Endodermal cell (in vitro differentiated cells): ENCODE data around the gene CNOT11. TPM values are rescaled to one million over a fixed set of nuclear protein-coding genes. Genes with fewer than 3 reads are reported as not detected.

Experiments used
- DNase-seq: peaks from one replicate; pipeline ENCODE4 v3.0.0-alpha.2; 2017
- H3K27ac ChIP-seq: 2 replicates; pipeline ENCODE4 v1.5.1; 2013; ENCODE audit warnings: mild to moderate bottlenecking, low read depth, low read length, moderate library complexity
- H3K27me3 ChIP-seq: 2 replicates; pipeline ENCODE4 v1.6.1; 2013; ENCODE audit warnings: mild to moderate bottlenecking, low read length, moderate library complexity; ENCODE audit not compliant: insufficient read depth, control insufficient read depth, poor library complexity, severe bottlenecking
- H3K36me3 ChIP-seq: 2 replicates; pipeline ENCODE4 v1.7.0; 2013; ENCODE audit warnings: mild to moderate bottlenecking, low read length, moderate library complexity; ENCODE audit not compliant: control insufficient read depth, insufficient read depth
- H3K4me1 ChIP-seq: one replicate; pipeline ENCODE4 v1.7.0; 2013; ENCODE audit warnings: low read length; ENCODE audit not compliant: control insufficient read depth, insufficient read depth
- H3K4me3 ChIP-seq: 2 replicates; pipeline ENCODE4 v1.5.1; 2013; ENCODE audit warnings: mild to moderate bottlenecking, low read length, moderate library complexity
- H3K9ac ChIP-seq: 2 replicates; pipeline ENCODE4 v1.6.1; 2013; ENCODE audit warnings: mild to moderate bottlenecking, low read length, moderate library complexity; ENCODE audit not compliant: poor library complexity, severe bottlenecking; ENCODE audit errors: extremely low read depth
- H3K9me3 ChIP-seq: 2 replicates; pipeline ENCODE4 v1.6.1; 2013; ENCODE audit warnings: mild to moderate bottlenecking, low read length, moderate library complexity; ENCODE audit not compliant: control insufficient read depth
- H3K27ac Mint-ChIP-seq: 2 replicates; pipeline ENCODE4 v1.8.0; 2020; ENCODE audit warnings: mixed read lengths
- H3K27me3 Mint-ChIP-seq: 2 replicates; pipeline ENCODE4 v1.8.0; 2021; ENCODE audit warnings: mild to moderate bottlenecking, mixed read lengths; ENCODE audit not compliant: insufficient read depth
- H3K36me3 Mint-ChIP-seq: 2 replicates; pipeline ENCODE4 v1.8.0; 2020; ENCODE audit warnings: low read depth, mixed read lengths
- H3K4me1 Mint-ChIP-seq: 2 replicates; pipeline ENCODE4 v1.8.0; 2020; ENCODE audit warnings: mixed read lengths
- H3K4me3 Mint-ChIP-seq: 2 replicates; pipeline ENCODE4 v1.8.0; 2020; ENCODE audit warnings: mild to moderate bottlenecking, moderate library complexity, mixed read lengths
- H3K9me3 Mint-ChIP-seq: 2 replicates; pipeline ENCODE4 v1.8.0; 2020; ENCODE audit warnings: mild to moderate bottlenecking, mixed read lengths
- WGBS, 2 experiments: methylation state at CpG; one replicate each; pipeline versions ENCODE4 v1.1.5 to v1.1.7; 2013; ENCODE audit warnings: missing lambda C conversion rate in 2 of 2, mixed read lengths in 1 of 2; ENCODE audit not compliant: insufficient coverage in 1 of 2, insufficient read length in 1 of 2; 5-methylcytosine and 5-hydroxymethylcytosine counted together
- total RNA-seq, 2 donors: library from RNA; stranded (reverse); fragmentation: NEBNext Ultra II Directional in 1 of 2; extraction: Animal tissue kit (Norgen Biotek cat#: 25700) in 1 of 2; gene quantifications; 2 replicates in 1 of 2; 3 replicates in 1 of 2; pipeline ENCODE4 v1.2.1, GENCODE V29; 2021
- TF ChIP-seq, protein P1 (sequence below): fragments of 200-600 bp; sonication (generic); conservative IDR thresholded peaks from 2 replicates; pipeline ENCODE4 v1.5.0; 2021; ENCODE audit warnings: antibody characterized with exemption, mild to moderate bottlenecking

Gene CNOT11
- total RNA-seq, 2 donors from 2014 or later, result 46.1 to 49.3 TPM

GRCh38 chr2:101267671-101268656 lies 15.3 kb downstream of the CNOT11 start:
- no peaks in the 10 kb centered on the region for H3K27me3 ChIP-seq
- DNase-seq, result no peak
- no peak overlapping the region for H3K4me3 ChIP-seq
- H3K9me3 Mint-ChIP-seq, result no peaks in the 10 kb centered on the region
- peaks cover 19% of the 10 kb centered on the region for H3K4me1 Mint-ChIP-seq
- H3K27ac Mint-ChIP-seq, result peak overlapping the region; percentile 28
- peaks cover 6% of the 10 kb centered on the region for H3K4me1 ChIP-seq
- H3K9ac ChIP-seq, result no peak overlapping the region
- no peaks in the 10 kb centered on the region for H3K9me3 ChIP-seq
- TF ChIP-seq, protein P1, sequence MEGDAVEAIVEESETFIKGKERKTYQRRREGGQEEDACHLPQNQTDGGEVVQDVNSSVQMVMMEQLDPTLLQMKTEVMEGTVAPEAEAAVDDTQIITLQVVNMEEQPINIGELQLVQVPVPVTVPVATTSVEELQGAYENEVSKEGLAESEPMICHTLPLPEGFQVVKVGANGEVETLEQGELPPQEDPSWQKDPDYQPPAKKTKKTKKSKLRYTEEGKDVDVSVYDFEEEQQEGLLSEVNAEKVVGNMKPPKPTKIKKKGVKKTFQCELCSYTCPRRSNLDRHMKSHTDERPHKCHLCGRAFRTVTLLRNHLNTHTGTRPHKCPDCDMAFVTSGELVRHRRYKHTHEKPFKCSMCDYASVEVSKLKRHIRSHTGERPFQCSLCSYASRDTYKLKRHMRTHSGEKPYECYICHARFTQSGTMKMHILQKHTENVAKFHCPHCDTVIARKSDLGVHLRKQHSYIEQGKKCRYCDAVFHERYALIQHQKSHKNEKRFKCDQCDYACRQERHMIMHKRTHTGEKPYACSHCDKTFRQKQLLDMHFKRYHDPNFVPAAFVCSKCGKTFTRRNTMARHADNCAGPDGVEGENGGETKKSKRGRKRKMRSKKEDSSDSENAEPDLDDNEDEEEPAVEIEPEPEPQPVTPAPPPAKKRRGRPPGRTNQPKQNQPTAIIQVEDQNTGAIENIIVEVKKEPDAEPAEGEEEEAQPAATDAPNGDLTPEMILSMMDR, result no peak
- H3K27me3 Mint-ChIP-seq, result no peaks in the 10 kb centered on the region
- 93 to 96% methylated on average over 14 to 15 of the region's 15 CpGs for WGBS, 2 experiments
- peaks cover 66% of the 10 kb centered on the region for H3K36me3 Mint-ChIP-seq
- no peak overlapping the region for H3K27ac ChIP-seq
- peaks cover 72% of the 10 kb centered on the region for H3K36me3 ChIP-seq
- H3K4me3 Mint-ChIP-seq, result no peak overlapping the region

- TF ChIP-seq, protein P1, result no peak
- 92 to 94% methylated on average over 7 to 8 of the region's 8 CpGs for WGBS, 2 experiments
- H3K27ac ChIP-seq, result no peak overlapping the region
- H3K27ac Mint-ChIP-seq, result peak overlapping the region; percentile 74
- peaks cover 55% of the 10 kb centered on the region for H3K36me3 Mint-ChIP-seq
- H3K9me3 Mint-ChIP-seq, result no peaks in the 10 kb centered on the region
- H3K36me3 ChIP-seq, result peaks cover 64% of the 10 kb centered on the region
- no peak for DNase-seq
- H3K4me1 ChIP-seq, result peaks cover 3% of the 10 kb centered on the region
- H3K27me3 ChIP-seq, result no peaks in the 10 kb centered on the region
- no peaks in the 10 kb centered on the region for H3K27me3 Mint-ChIP-seq
- no peaks in the 10 kb centered on the region for H3K9me3 ChIP-seq
- no peak overlapping the region for H3K9ac ChIP-seq
- peaks cover 4% of the 10 kb centered on the region for H3K4me1 Mint-ChIP-seq
- no peak overlapping the region for H3K4me3 Mint-ChIP-seq
- H3K4me3 ChIP-seq, result no peak overlapping the region
These were observed 18.1 kb downstream of the CNOT11 start for GRCh38 chr2:101270700-101271259.

- Mint-ChIP-seq H3K36me3 (peaks cover 52% of the 10 kb centered on the region), H3K9me3 (no peaks in the 10 kb centered on the region), H3K27me3 (no peaks in the 10 kb centered on the region), H3K4me3 (no peak overlapping the region), H3K4me1 (no peaks in the 10 kb centered on the region), H3K27ac (no peak overlapping the region)
- TF ChIP-seq, protein P1, result no peak
- H3K27ac ChIP-seq, result peak overlapping the region; percentile 8
- DNase-seq, result no peak
- no peaks in the 10 kb centered on the region for H3K27me3 ChIP-seq
- H3K9ac ChIP-seq, result no peak overlapping the region
- peaks cover 66% of the 10 kb centered on the region for H3K36me3 ChIP-seq
- peaks cover 3% of the 10 kb centered on the region for H3K4me1 ChIP-seq
- no peak overlapping the region for H3K4me3 ChIP-seq
- H3K9me3 ChIP-seq, result no peaks in the 10 kb centered on the region
- WGBS, 2 experiments, result 93 to 94% methylated on average over 2 to 3 of the region's 3 CpGs
These were observed 19.5 kb downstream of the CNOT11 start for GRCh38 chr2:101272045-101272784.
